Superior temporal gyrus (tissue), 1 donor: Measurements from ENCODE around the gene SOX1.

ENCODE experiments used
- DNase-seq: peaks from one replicate; pipeline ENCODE4 v3.0.0-alpha.2; 2016; ENCODE audit errors: extremely low spot score

SOX1 gene

GRCh38 chr13:112072534-112073244 lies 5.7 kb downstream of the SOX1 start:
- DNase-seq = no peak

GRCh38 chr13:112073245-112074138 lies 6.5 kb downstream of the SOX1 start:
- DNase-seq = no peak

GRCh38 chr13:112074139-112074865 lies 7.4 kb downstream of the SOX1 start:
- DNase-seq = peak; percentile 9

GRCh38 chr13:112077729-112078128 lies 10.8 kb downstream of the SOX1 start:
- no peak for DNase-seq

- DNase-seq = no peak
Measured at GRCh38 chr13:112078216-112078615, 11.3 kb downstream of the SOX1 start.

GRCh38 chr13:112078879-112079531 lies 12.1 kb downstream of the SOX1 start:
- DNase-seq = no peak

GRCh38 chr13:112079696-112080095 lies 12.7 kb downstream of the SOX1 start:
- DNase-seq = peak; percentile 6

- no peak for DNase-seq
Measured at GRCh38 chr13:112083971-112084370, 17.0 kb downstream of the SOX1 start.

- DNase-seq = no peak
Measured at GRCh38 chr13:112092453-112092852, 25.5 kb downstream of the SOX1 start.

GRCh38 chr13:112095354-112095753 lies 28.4 kb downstream of the SOX1 start:
- DNase-seq = no peak

GRCh38 chr13:112096959-112097358 lies 30.0 kb downstream of the SOX1 start:
- no peak for DNase-seq

GRCh38 chr13:112097770-112098169 lies 30.8 kb downstream of the SOX1 start:
- no peak for DNase-seq

- DNase-seq = no peak
Measured at GRCh38 chr13:112098699-112099098, 31.8 kb downstream of the SOX1 start.

GRCh38 chr13:112101360-112101930 lies 34.5 kb downstream of the SOX1 start:
- DNase-seq = no peak

GRCh38 chr13:112102243-112102642 lies 35.3 kb downstream of the SOX1 start:
- no peak for DNase-seq

GRCh38 chr13:112103260-112103838 lies 36.4 kb downstream of the SOX1 start:
- no peak for DNase-seq

- DNase-seq = no peak
Measured at GRCh38 chr13:112103961-112104880, 37.3 kb downstream of the SOX1 start.

- DNase-seq = no peak
Measured at GRCh38 chr13:112104881-112105234, 37.9 kb downstream of the SOX1 start.

- no peak for DNase-seq
Measured at GRCh38 chr13:112105244-112105681, 38.3 kb downstream of the SOX1 start.

GRCh38 chr13:112105892-112106291 lies 38.9 kb downstream of the SOX1 start:
- DNase-seq = no peak
